Stimulated activated naive CD8-positive, alpha-beta T cell treated with anti-CD3 and anti-CD28 coated beads, Interleukin-15, Interleukin-2, amounts not matched to agents 100 U/mL and 50 U/mL, for 24 hours (primary cell): Measurements from ENCODE around the gene RSL24D1.

Experiments used
- ATAC-seq: fragments of 150-1000 bp; cut with Tn5 transposase; one replicate; pipeline ENCODE4 v1.10.0; 2021
- DNase-seq: peaks from one replicate; pipeline ENCODE4 v3.0.0; 2021

RSL24D1 gene

DNA sequence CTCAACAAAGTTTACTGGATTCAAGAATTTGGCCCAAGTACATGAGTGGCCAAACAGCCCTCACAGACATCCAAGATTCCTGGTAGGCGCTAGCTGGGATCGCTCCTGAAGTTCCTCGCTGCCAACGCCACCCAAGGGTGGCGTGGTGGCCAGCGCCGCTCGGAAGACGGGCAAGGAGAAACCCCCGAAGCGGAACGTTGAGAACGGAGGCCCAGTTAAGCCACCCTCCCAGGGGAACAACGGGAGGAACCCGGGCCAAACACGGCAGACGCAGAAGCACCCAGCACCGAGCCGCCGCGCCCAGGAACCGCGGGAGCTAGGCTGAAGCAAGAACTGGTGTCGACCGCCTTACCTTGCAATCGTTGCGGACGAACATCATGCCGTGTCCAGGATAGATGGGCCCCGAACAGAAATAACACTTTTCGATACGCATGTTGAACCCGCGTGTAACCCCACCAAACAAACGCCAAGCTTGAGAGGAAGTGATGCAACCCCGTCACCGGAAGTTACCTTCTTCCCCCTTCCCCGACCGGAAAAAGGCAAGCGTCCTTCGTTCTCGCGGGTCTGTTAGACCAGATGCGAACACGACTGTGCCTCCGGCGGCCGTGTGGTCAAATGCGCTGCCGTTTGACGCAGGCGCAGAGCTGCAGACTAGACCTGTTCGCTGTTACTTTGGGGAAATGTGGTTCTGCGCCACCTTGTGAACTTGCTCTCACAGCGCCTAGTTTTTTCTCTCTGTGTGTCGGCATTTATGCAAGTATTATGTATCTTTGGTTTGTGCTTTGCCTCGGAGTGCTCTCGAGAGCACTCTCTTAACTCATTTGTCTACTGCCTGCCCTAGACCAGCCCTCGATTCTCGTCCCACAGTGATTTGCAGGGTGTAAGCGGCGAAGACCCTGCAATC is at the start of gene RSL24D1:
RSL24D1 (minus strand) TSS at position 484 of the 904 bp plus-strand sequence; CDS start at position 433, 51 bp downstream.
- ATAC-seq, result peak; percentile 99
- DNase-seq, result peak; percentile 93

DNA sequence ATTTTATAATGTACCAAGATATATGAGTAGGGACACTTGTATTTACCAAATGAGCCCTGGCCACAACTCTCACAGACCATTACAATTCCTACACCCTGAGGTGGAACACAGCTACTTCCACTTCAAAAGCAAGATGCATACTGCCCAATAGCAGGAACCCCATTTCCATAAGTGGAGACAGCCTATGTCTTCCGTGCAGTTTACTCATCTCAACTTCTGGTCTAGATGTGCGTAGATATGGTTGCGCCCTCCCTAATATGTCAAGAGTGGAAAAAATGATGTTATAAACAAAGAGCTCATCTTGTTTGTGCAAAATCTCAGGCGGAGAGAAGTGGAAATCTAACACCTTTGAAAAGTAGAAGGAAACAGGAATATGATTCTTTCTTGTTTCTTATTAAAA is 48.3 kb upstream of the RSL24D1 start:
- ATAC-seq (peak; percentile 82), DNase-seq (no peak)

DNA sequence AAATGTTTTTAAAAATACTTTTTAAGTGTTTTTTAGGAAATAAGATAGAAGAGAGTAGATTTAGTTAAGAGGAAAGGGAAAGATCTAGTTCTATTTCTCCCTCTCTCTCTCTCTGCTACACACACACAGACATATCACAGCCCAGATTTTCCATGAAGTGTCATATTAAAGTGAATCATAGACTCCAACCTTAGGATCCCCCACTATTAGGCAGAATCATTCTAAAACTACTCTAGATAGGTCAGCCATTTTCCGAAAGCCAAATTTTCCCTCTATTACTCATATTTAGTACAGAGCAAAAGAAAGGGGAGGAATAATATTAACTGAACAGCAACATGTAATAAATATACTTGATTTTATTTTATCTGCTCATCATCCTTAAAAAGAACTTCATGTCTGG is 45.1 kb upstream of the RSL24D1 start:
- ATAC-seq, result peak; percentile 72

DNA sequence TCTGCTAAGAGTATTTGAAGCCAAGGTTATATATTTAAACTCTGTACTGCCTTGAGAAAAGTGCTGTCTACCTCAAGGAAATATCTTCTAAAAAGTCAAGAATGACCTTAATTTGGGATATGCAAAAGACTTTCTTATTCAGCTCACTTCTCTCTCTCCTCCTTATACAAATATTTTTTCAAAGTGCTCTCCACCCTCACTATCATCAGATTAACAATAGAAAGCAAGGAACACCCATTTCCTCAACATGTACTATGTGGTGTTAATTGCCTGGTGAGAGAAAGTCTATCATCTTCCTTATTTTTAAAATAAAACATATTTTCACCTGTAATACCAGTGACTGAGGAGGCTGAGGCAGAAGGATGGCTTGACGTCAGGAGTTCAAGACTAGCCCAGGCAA is 44.4 kb upstream of the RSL24D1 start:
- no peak for DNase-seq
- no peak for ATAC-seq

More for the DNA sequence above, 45.1 kb upstream of the RSL24D1 start:
- DNase-seq, result no peak

DNA sequence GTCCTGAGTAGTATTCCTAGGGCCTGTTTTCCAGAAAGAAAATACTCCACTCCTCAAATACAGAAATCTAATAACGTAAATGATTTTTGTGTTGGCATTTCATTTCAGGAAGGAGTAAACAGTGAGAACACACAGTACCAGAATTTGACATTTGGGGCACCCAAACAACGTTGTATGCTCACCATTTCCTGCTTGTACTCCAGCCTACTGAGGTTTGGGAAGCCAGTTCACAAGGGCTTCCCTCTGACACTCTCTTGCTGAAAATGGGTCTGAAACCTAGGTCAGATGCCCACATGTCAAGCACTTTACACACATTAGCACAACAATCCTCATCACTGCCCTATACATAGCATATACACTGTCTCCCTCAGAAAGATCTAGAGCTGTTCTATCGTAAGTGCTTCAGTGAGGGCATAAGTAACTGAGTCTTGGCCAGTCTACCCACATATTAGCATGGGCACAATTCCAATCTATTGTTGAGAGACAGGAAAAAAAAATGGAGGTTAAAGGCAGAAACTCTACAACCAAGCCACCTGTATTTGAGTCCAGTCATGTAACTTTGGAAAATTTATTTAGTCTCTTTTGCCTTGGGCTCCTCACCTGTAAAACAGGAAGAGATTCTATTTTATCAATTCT is 43.5 kb upstream of the RSL24D1 start:
- no peak for DNase-seq
- ATAC-seq, result peak; percentile 16

DNA sequence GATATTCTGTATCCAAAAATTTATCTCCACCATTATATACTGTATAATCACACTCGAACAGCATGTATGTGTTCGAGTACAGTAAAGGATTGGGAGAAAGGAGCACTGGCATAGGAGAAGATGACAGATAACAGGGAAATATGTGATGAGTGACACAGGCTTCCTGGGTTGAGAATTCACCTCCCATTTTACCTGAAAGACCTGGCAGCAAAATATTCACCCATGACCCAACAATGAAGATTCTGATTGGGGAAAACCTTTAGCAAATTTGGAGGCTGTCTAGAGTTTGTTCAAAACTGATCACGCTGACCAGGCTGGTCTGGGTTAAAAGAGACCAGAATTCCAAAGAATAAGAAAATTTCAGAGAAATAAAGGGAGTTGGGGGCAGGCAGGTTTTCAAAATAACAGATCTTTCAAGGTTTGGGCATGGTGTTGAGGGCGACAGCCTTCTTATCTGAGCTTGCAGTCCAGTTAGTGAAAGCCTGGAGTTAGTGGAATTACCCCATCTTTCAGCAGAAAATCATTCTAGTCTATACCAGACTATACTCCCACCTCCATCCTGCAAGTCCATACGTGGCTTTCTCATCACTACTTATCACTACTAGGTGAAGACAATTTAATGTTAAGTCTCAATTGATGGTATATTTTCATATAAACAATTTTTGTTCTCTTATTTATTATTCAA is 42.8 kb upstream of the RSL24D1 start:
- DNase-seq (no peak), ATAC-seq (no peak)

DNA sequence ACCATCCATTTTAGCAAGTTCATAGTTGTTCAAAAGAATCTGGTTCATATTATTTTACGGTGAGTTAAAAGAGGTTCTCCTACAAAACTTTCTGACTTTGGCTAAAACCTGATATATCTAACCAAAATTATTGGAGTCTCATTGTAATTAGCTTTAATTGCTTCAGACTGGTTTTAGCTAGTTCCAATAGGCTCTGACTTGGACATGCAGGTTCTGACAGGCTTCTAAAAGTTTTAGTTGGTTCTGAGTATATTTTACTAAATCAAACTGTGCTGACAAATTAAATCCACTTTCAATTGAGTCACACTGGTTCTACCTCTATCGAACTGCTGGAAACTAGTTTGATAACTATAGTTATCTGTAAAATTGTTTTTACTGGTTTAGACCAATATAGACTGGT is 42.1 kb upstream of the RSL24D1 start:
- ATAC-seq, result no peak
- DNase-seq, result no peak

DNA sequence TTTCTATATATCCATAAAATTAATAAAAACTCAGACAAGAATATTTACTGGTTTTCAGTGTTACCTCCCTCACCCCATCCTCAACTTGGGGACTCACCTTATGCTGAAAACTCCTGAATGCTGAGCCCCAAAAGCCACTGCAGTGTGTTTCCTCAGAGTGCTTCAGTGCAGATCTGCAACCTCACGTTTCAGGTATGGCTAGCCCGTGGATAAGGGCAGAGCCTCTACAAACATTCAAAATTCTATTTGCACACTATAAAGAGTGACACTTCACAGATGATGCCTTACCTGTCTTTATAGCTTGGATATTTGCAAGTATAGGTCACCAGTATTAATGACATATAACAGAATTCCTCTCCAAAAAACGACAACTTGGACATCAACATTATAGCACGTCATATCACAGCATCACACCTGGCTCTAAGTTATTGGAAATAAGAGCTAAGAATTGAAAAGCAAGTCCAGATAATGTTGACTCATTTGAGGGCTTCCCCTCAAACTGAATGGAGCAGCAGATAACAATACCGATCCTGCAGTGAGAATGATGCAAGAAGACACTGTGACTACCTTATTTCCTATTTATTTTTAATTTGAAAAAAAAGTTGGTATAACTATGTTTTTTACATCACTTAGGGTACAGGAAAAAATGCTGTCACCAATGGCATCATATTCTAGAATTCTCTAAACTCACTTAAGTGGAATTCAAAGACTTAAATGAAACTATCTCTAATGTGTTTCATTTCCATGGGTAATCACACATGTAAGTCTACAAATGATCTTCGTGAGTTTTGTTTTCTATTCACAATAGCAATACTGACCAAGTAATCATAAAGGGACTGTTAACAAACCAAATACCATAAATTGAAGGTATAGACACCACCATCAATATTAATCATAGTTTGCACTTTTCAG is 40.7 kb upstream of the RSL24D1 start:
- DNase-seq (no peak), ATAC-seq (peak; percentile 64)

DNA sequence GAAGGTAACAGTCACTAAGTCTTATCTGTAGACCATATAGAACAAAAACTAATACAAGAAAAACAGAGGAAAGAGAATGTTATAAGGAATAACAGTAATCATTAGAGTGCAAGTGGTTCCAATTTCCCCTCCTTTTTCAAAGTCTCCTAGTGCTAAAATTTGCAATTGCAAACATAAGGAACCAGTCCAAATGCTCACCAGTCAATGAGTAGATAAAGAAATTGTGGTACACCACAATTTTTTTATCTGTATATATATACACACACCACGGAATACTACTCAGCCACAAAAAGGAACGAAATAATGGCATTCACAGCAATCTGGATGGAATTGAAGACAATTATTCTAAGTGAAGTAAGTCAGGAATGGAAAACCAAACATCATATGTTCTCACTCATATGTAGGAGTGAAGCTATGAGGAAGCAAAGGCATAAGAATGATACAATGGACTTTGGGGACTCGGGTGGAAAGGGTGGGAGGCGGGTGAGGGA is 38.9 kb upstream of the RSL24D1 start:
- ATAC-seq (no peak), DNase-seq (no peak)

DNA sequence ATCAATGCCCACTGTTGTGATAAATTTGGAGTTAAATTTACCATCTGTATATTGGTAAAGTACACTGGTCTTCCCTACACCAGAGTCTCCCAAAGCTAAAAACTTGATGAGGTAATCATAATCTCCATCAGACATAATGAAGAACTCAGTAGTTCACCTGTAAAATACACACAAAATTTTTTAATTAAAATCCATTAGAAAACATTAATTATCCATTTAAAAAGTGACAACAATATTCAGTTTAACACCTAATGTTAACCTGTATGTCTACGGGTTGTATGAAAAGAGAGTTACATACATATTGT is 38.0 kb upstream of the RSL24D1 start:
- ATAC-seq, result no peak
- DNase-seq, result no peak

DNA sequence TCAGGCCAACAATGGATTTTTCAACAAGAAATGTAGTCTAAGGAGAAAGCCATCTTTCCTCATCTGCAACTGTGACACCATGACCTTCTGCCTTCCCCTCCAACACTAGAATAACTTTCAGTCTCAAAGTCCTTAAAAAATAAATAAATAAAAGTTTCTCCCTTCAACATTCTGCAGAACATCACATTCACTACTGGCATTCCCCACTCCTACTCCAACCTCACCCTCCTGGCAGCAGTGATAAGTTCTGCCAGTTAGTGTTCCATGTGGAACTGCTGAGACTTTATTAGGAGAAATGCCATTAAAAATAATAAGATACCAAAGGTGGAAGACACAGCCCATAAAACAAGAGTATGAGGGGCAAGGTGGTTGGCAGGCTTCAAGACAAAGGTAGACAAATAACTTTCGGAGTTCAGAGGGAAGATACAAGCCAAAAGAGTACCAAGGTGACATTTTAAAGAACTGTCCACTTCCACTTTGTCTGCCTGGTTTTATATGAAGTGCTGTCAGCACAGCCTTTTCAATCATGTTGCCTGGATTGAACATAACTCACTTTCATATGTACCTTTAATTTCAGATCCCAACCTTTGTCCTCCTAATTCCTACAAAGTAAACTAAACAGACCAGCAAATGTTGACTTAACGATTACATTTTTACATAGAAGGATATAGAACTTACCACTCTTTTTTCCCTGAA is 37.5 kb upstream of the RSL24D1 start:
- ATAC-seq, result no peak
- no peak for DNase-seq

DNA sequence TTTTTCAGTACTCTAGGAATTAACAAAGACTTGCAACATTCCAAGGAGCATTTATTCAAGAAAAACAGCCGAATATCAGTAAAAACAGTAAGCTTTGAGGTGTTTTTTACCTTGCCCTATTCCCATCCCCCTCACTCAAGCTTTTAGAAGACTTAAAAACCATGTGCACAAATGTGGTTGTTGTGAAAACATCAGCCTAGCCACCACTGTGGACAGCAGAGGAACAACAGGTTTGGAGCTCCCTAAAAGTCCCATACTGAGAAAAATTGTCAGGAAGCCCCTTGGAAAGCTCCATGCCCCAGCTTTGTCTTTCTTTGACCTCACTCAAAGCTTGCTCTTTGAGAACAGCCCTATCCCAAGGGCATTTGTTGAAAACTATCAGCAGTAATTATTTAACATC is 34.7 kb upstream of the RSL24D1 start:
- ATAC-seq, result no peak

DNA sequence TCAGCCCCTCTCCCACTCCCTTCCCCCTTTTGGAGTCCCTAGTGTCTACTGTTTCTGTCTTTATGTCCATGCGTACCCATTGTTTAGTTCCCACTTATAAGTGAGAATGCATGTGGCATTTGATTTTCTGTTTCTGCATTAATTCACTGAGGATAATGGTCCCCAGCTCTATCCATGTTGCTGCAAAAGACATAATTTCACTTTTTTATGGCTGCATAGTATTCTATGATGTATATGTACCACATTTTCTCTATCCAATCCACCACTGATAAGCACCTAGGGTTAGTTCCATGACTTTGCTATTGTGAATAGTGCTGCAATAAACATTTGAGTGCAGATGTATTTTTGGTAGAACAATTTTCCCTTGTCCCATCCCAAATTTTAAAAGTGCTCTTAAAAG is 34.2 kb upstream of the RSL24D1 start:
- ATAC-seq, result no peak

More for the DNA sequence above, 34.7 kb upstream of the RSL24D1 start:
- DNase-seq, result no peak

DNA sequence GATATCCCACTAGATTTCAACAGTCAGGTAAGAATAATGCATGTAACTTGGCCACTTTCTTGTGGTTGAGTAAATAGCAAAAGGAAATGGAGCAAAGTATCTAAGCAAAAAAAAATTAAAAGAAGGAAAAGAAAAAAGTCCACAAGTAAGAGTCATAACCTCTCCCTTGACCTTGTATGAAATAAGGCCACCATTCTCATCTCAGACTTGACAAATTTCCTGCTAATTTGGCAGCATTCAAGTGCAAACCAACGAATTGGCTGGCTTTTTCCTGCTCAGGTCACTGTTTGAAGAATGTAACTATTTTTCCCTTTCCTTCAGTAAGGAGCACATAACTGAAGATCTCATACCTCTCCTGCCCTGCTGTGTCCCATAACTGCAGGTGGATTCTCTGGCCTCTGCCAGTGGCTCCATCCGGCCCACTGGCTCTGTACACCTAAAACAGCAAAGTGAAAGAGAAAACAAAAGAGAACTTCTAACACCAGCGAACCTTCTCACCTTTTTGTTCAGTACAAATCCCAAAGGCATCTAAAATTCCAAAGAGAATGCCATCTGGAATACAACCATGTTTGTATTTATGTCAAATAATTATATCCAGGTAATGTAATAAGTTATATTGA is 33.4 kb upstream of the RSL24D1 start:
- no peak for ATAC-seq
- no peak for DNase-seq

More for the DNA sequence above, 34.2 kb upstream of the RSL24D1 start:
- DNase-seq, result no peak

DNA sequence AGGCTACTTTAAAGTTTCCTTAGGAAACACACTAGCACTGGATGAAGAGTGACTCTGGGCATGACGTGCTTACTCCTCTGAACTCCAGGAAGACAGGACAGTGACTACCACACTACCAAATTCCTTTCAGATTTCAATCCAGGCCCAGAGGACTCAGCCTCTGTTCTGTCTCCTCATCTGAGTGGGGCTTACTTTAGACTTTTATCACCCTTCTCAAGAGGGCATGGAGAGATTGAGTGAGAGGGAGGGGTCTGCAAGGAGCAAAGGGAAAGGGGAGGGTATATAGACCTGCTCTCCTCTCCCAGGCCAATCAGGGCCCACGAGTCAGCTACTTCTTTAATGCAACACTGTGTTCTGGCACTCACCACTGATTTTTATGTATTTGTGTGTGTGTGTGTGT is 29.4 kb upstream of the RSL24D1 start:
- ATAC-seq (no peak), DNase-seq (no peak)

DNA sequence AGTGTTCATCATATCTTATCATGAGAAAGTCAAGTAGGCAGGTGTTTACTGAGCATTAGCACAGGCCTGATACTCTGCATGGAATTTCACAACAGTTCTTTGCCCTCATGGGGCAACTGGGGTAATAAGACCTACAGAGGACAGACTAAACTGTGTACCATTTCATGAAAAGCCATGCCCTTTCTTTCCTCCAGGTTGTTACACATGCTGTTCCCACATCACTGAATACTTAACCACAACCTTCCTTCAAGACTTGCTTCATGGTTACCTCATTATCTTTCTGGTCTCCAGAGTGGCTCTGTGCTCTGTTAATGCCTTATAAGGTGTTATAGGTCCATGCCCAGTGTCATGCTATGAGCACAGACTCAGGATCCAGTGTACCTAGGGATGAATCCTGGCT is 28.2 kb upstream of the RSL24D1 start:
- DNase-seq, result no peak
- peak; percentile 74 for ATAC-seq

DNA sequence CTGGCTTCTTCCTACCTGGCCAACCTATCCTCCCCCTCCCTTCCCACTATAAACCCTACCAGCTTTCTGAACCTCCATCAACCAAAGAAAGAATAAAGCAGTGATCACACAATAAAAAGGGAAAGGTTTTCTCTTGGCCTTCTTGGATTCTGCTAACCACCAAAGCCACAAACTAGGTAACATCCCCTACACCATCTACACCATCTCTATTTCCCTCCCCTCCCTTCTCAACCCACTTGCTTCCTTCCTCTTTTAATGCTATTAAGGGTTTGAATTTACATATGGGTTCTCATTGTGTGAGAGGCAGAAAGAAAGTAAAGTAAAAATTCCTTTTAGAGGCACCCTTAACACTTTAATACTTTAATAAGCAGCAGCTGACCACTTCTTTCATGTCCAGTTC is 25.8 kb upstream of the RSL24D1 start:
- ATAC-seq, result no peak
- no peak for DNase-seq

DNA sequence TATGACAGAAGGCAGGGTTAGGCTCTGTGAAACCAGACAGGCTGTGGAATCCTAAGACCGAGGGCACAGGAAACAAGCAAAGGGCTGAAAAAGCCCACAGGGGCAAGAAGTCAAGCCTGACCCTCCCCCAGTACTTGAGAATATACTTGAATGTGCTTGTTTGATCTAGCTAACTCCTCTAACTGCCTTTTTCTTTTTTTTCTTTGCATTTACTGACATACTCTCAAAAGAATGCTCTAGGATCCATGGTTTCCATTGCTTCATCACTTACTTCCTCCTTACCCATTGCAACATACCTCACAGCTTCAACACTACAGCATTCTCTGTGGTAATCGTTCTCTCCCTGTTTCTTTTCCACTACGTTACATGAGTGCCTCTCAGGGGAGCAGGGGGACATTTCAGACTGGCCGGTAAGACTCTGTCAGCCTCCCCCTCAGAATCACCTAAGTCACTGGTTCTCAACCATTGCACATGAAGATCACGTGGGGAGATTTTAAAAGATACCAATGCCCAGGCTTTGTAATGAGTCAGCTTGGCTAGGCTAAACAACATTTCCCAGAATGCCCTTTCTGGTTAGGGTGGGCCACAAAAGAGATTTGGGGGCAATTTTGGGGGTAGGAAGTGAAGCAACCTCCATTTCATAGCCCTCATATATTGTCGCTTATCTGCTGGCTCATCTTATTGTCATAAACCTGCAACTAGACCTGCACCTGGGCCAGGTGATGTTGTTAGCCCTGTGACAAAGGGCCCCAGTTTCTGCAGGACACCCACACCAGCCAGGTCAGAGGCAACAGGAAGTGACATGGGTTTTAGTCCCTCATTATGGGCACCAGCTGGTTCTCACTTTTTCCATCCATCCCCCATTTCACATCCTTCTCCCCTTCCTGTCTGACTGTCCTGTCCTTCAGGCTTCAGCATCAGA is 24.6 kb upstream of the RSL24D1 start:
- ATAC-seq (peak; percentile 79), DNase-seq (peak; percentile 52)

DNA sequence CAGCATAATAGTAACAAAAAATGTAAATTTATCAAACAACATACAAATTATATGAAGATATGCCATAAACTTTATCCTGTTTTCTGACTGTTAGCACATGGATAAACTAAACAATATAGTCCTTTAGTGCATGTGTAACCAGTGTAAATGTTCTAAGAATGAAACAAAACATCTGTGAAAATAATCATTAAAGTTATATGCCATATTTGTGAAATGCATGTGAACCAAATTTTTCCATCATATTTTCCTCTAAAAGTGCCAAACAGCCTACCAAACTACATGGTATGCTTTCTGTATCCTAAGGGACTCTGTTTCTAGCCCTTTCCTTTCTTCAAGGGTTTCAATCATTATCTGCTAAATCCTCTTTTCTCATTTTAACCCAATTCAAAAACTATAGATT is 23.9 kb upstream of the RSL24D1 start:
- no peak for ATAC-seq

DNA sequence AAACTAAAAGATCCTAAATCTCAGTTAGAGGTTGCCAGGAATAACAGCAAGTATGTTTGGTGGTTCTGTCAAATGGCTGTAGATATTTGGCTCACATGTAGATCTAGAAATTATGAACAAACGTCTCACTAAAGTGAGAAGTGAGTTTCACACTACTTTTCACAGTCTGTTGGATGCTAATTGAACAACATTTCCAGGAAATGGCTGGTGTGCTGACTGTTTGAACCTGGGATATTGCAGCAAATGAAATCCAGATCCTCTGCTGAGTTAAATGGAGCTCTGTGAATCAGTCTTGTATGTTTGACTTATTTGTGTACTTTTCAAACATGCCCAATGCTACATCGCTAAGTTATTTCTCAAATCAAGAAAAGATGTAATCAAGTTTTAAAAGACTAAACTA is 21.3 kb upstream of the RSL24D1 start:
- DNase-seq, result no peak

More for the DNA sequence above, 23.9 kb upstream of the RSL24D1 start:
- DNase-seq, result no peak

More for the DNA sequence above, 21.3 kb upstream of the RSL24D1 start:
- no peak for ATAC-seq
